IMR-90 (cell line): ENCODE data around the gene INTS12.

Experiments used
- BHLHE40 ChIP-seq: fragments of 150-350 bp; IDR thresholded peaks from 2 replicates; pipeline ENCODE4 v1.6.1; 2016; ENCODE audit warnings: mild to moderate bottlenecking, low read depth, low read length
- MAZ ChIP-seq: IDR thresholded peaks from 2 replicates; pipeline ENCODE4 v1.6.1; 2012; ENCODE audit warnings: low read depth, mild to moderate bottlenecking, low read length, improper control_type of control experiment, moderate library complexity, borderline replicate concordance
- POLR2A ChIP-seq: IDR thresholded peaks from 2 replicates; pipeline ENCODE4 v1.6.1; 2012; ENCODE audit warnings: mild to moderate bottlenecking, low read depth, low read length
- RCOR1 ChIP-seq: IDR thresholded peaks from 2 replicates; pipeline ENCODE4 v1.6.1; 2012; ENCODE audit warnings: mild to moderate bottlenecking, low read length, improper control_type of control experiment; ENCODE audit not compliant: insufficient replicate concordance
- SMC3 ChIP-seq: fragments of 150-350 bp; IDR thresholded peaks from 2 replicates; pipeline ENCODE4 v1.6.1; 2016; ENCODE audit warnings: low read depth, mild to moderate bottlenecking, antibody characterized with exemption, low read length, moderate library complexity
- TF ChIP-seq, protein P1 (sequence below): conservative IDR thresholded peaks from 2 replicates; pipeline ENCODE4 v1.5.1; 2012; ENCODE audit warnings: mild to moderate bottlenecking, low read depth, low read length, improper control_type of control experiment

DNA sequence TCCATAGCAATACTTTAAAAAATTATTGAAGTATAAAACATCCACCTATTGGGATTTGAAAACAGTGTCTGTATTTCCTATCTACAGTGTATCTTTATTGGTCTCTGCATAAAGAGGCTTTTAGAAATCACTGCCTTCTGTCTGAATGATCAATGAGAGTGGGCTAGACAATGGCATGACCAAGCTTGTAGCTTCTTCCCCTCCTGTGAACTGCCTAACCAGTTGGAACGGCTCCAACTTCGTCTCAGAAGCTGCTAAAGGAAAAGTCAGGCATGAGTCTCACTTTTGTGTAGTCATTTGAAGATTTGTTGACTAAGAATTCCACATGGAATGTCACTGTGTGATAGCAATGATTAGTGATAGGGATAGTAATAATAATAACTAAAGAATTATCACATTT lies 64.2 kb downstream of the INTS12 start:
- TF ChIP-seq, protein P1, sequence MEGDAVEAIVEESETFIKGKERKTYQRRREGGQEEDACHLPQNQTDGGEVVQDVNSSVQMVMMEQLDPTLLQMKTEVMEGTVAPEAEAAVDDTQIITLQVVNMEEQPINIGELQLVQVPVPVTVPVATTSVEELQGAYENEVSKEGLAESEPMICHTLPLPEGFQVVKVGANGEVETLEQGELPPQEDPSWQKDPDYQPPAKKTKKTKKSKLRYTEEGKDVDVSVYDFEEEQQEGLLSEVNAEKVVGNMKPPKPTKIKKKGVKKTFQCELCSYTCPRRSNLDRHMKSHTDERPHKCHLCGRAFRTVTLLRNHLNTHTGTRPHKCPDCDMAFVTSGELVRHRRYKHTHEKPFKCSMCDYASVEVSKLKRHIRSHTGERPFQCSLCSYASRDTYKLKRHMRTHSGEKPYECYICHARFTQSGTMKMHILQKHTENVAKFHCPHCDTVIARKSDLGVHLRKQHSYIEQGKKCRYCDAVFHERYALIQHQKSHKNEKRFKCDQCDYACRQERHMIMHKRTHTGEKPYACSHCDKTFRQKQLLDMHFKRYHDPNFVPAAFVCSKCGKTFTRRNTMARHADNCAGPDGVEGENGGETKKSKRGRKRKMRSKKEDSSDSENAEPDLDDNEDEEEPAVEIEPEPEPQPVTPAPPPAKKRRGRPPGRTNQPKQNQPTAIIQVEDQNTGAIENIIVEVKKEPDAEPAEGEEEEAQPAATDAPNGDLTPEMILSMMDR = no peak
- TF ChIP-seq POLR2A = no peak
- no peak for TF ChIP-seq RCOR1
- TF ChIP-seq MAZ = no peak
- TF ChIP-seq SMC3 = no peak
- no peak for TF ChIP-seq BHLHE40
